HCT116 (cell line): ENCODE results near the gene CBFB. TPM values are rescaled to one million over a fixed set of nuclear protein-coding genes. Genes with fewer than 3 reads are reported as not detected.

ENCODE experiments used
- ATAC-seq: fragments of 200-7000 bp; cut with Tn5 transposase; 2 replicates; pipeline ENCODE4 v1.9.1; 2020; ENCODE audit warnings: mild to moderate bottlenecking, moderate library complexity
- BruUV-seq: library from RNA; stranded (reverse); fragments of 400-500 nt; replicated peaks from 2 replicates; lab custom pipeline; 2021; lab: Mats Ljungman, UMichigan
- CTCF ChIA-PET: fragments of 300-600 bp; sonication (Branson Sonifier 250); formaldehyde crosslinking; loops from one replicate; lab custom pipeline; 2021; ENCODE audit warnings: antibody characterized with exemption; lab: Charles Lee
- POLR2A ChIA-PET: fragments of 300-600, 350-600 bp; sonication (Branson Sonifier 250); formaldehyde crosslinking; loops from one replicate; lab custom pipeline; 2021; ENCODE audit warnings: antibody characterized with exemption; lab: Charles Lee
- RAD21 ChIA-PET, 2 experiments: fragments of 300-600 bp; sonication (Branson Sonifier 250); formaldehyde crosslinking; loops; one replicate each; lab custom pipeline; 2023; ENCODE audit warnings: low total read pairs in 2 of 2; ENCODE audit not compliant: uncharacterized antibody in 2 of 2, unreplicated experiment in 2 of 2, low non-redundant PET in 1 of 2; lab: Charles Lee
- DNase-seq: peaks from one replicate; pipeline ENCODE4 v3.0.0-alpha.2; 2010; ENCODE audit warnings: low read depth, low spot score
- H2AFZ ChIP-seq: fragments of 200-600 bp; shearing (Covaris generic), sonication (generic); 2 replicates; pipeline ENCODE4 v1.6.1; 2017; ENCODE audit warnings: low read depth, mixed run types, mixed read lengths, antibody characterized with exemption, low read length; ENCODE audit not compliant: poor library complexity, severe bottlenecking
- H3K27ac ChIP-seq: 2 replicates; pipeline ENCODE4 v1.5.1; 2012; ENCODE audit warnings: low read depth, low read length
- H3K27me3 ChIP-seq: fragments of 200-600 bp; sonication (generic); 2 replicates; pipeline ENCODE4 v1.6.1; 2016; ENCODE audit warnings: mixed run types, low read length, mixed read lengths; ENCODE audit not compliant: insufficient read depth
- H3K36me3 ChIP-seq, 2 experiments: fragments of 200-500 bp in 1 of 2; fragments of 200-600 bp in 1 of 2; sonication (Bioruptor generic) in 1 of 2; sonication (generic) in 1 of 2; 2 replicates each; pipeline versions ENCODE4 v1.5.1 to v1.6.1; 2014 to 2016; ENCODE audit warnings: low read length in 2 of 2, inconsistent platforms in 1 of 2, mixed read lengths in 1 of 2, mixed run types in 1 of 2; ENCODE audit not compliant: insufficient read depth in 2 of 2, control insufficient read depth in 1 of 2
- H3K4me1 ChIP-seq, 2 experiments: fragments of 200-600 bp in 1 of 2; sonication (generic) in 1 of 2; 2 replicates each; pipeline versions ENCODE4 v1.5.1 to v1.6.1; 2012 to 2017; ENCODE audit warnings: low read length in 2 of 2, inconsistent platforms in 1 of 2, mild to moderate bottlenecking in 1 of 2, mixed read lengths in 1 of 2, mixed run types in 1 of 2, moderate library complexity in 1 of 2; ENCODE audit not compliant: insufficient read depth in 2 of 2, control insufficient read depth in 1 of 2
- H3K4me2 ChIP-seq: fragments of 200-600 bp; sonication (generic); 2 replicates; pipeline ENCODE4 v1.6.1; 2017; ENCODE audit warnings: mixed run types, low read length, mixed read lengths
- H3K4me3 ChIP-seq, 2 experiments: fragments of 200-600 bp in 1 of 2; sonication (generic) in 1 of 2; replicated peaks in 1 of 2; 2 replicates each; pipeline ENCODE4 v1.5.1; 2011 to 2016; ENCODE audit warnings: low read length in 2 of 2, control low read depth in 1 of 2, low read depth in 1 of 2, mild to moderate bottlenecking in 1 of 2, mixed read lengths in 1 of 2, mixed run types in 1 of 2
- H3K79me2 ChIP-seq: fragments of 200-600 bp; sonication (generic); 2 replicates; pipeline ENCODE4 v1.6.1; 2017; ENCODE audit warnings: mild to moderate bottlenecking, mixed run types, low read length, moderate library complexity, mixed read lengths; ENCODE audit not compliant: insufficient read depth
- H3K9ac ChIP-seq: fragments of 200-600 bp; sonication (generic); 2 replicates; pipeline ENCODE4 v1.6.1; 2016; ENCODE audit warnings: low read length, mixed read lengths
- H3K9me2 ChIP-seq: fragments of 200-600 bp; sonication (generic), shearing (Covaris generic); 2 replicates; pipeline ENCODE4 v1.6.1; 2017; ENCODE audit warnings: mixed run types, mild to moderate bottlenecking, moderate library complexity; ENCODE audit not compliant: insufficient read depth
- H3K9me3 ChIP-seq, 2 experiments: fragments of 200-500 bp in 1 of 2; fragments of 200-600 bp in 1 of 2; sonication (Bioruptor generic) in 1 of 2; sonication (generic) in 1 of 2; 2 replicates each; pipeline ENCODE4 v1.6.1; 2014 to 2017; ENCODE audit warnings: low read length in 2 of 2, mixed read lengths in 2 of 2, inconsistent platforms in 1 of 2, low read depth in 1 of 2, mild to moderate bottlenecking in 1 of 2, mixed run types in 1 of 2, moderate library complexity in 1 of 2; ENCODE audit not compliant: control insufficient read depth in 1 of 2, insufficient read depth in 1 of 2
- H4K20me1 ChIP-seq: fragments of 200-600 bp; sonication (generic), shearing (Covaris generic); 2 replicates; pipeline ENCODE4 v1.6.1; 2017; ENCODE audit warnings: mixed run types, mild to moderate bottlenecking, moderate library complexity; ENCODE audit not compliant: insufficient read depth
- CEBPB ChIP-seq: IDR thresholded peaks from 2 replicates; pipeline ENCODE4 v1.6.1; 2012; ENCODE audit warnings: low read depth
- ELF1 ChIP-seq: IDR thresholded peaks from 2 replicates; pipeline ENCODE4 v1.6.1; 2012; ENCODE audit warnings: low read depth, borderline replicate concordance
- RAD21 ChIP-seq: IDR thresholded peaks from 2 replicates; pipeline ENCODE4 v1.6.1; 2012; ENCODE audit warnings: low read depth, mild to moderate bottlenecking
- SIN3A ChIP-seq: IDR thresholded peaks from 2 replicates; pipeline ENCODE4 v1.6.1; 2012; ENCODE audit warnings: low read depth
- SP1 ChIP-seq: IDR thresholded peaks from 2 replicates; pipeline ENCODE4 v1.6.1; 2012; ENCODE audit warnings: low read depth
- TCF7L2 ChIP-seq: IDR thresholded peaks from 2 replicates; pipeline ENCODE4 v1.7.0; 2011; ENCODE audit warnings: borderline replicate concordance, inconsistent platforms; ENCODE audit not compliant: insufficient read depth, insufficient read length; ENCODE audit errors: extremely low read depth
- ZFX ChIP-seq: fragments of 450-650 bp; IDR thresholded peaks from 2 replicates; pipeline ENCODE4 v1.6.1; 2017
- ZNF274 ChIP-seq: fragments of 200-500 bp; sonication (Bioruptor generic); IDR thresholded peaks from 2 replicates; pipeline ENCODE4 v1.6.1; 2014; ENCODE audit warnings: mild to moderate bottlenecking, low read depth, low read length, inconsistent platforms
- intact Hi-C: fragments of 100-400 bp; cut with micrococcal nuclease; formaldehyde crosslinking; loops from 2 replicates; pipeline ENCODE4 v1.10.0; 2022
- total RNA-seq: library from RNA; stranded (reverse); gene quantifications from one replicate; pipeline ENCODE4 v1.2.1, GENCODE V29; 2021; ENCODE audit not compliant: unreplicated experiment
- TF ChIP-seq, protein P1 (sequence below), 3 experiments: fragments of 200-600 bp in 1 of 3; sonication (generic) in 1 of 3; IDR thresholded peaks in 2 of 3; conservative IDR thresholded peaks in 1 of 3; 2 replicates each; pipeline ENCODE4 v1.5.1; 2012 to 2017; ENCODE audit warnings: low read depth in 2 of 3, low read length in 2 of 3, antibody characterized with exemption in 1 of 3, borderline replicate concordance in 1 of 3, control low read depth in 1 of 3, mild to moderate bottlenecking in 1 of 3, mixed read lengths in 1 of 3, mixed run types in 1 of 3, moderate library complexity in 1 of 3; ENCODE audit not compliant: insufficient read depth in 1 of 3

The CBFB gene
- total RNA-seq, 1 experiment from 2014 or later, result 101 TPM

DNA sequence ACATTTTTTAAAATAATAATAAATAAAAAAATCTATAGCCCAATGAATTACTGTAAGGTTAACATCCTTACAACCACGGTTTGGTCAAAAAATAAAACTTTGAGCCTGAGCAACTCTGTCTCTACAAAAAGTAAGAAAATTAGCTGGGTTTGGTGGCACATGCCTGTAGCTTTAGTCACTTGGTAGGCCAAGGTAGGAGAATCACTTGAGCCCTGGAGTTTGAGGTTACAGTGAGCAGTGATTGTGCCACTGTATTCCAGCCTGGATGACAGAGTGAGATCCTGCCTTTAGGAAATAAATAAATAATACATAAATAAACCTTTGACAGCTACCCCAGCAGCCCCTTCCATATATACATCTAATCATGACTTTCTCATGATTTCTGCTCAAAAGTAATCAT is 53.9 kb downstream of the CBFB start:
- Histone ChIP-seq H2AFZ (no peak overlapping the region), H3K4me2 (no peak overlapping the region), H3K9me2 (no peaks in the 10 kb centered on the region), H3K79me2 (peaks cover 34% of the 10 kb centered on the region), H3K27me3 (no peaks in the 10 kb centered on the region), H3K4me1 (no peaks in the 10 kb centered on the region), H3K27ac (no peak overlapping the region), H4K20me1 (no peaks in the 10 kb centered on the region), H3K9ac (no peak overlapping the region), H3K9me3 (no peaks in the 10 kb centered on the region), H3K4me3 (no peak overlapping the region), H3K36me3 (peaks cover 4 to 8% of the 10 kb centered on the region in 2 experiments; a peak in 2 of 4 replicates)
- ChIA-PET POLR2A (no interaction called here), RAD21 (no interaction called here), CTCF (no interaction called here)
- TF ChIP-seq SP1 (no peak), ZNF274 (no peak), ELF1 (no peak), TCF7L2 (no peak), RAD21 (no peak), CEBPB (no peak), ZFX (no peak)
- intact Hi-C loops, result no loop called here
- ATAC-seq (no peak), DNase-seq (no peak)
- no TSS peak for BruUV-seq

DNA sequence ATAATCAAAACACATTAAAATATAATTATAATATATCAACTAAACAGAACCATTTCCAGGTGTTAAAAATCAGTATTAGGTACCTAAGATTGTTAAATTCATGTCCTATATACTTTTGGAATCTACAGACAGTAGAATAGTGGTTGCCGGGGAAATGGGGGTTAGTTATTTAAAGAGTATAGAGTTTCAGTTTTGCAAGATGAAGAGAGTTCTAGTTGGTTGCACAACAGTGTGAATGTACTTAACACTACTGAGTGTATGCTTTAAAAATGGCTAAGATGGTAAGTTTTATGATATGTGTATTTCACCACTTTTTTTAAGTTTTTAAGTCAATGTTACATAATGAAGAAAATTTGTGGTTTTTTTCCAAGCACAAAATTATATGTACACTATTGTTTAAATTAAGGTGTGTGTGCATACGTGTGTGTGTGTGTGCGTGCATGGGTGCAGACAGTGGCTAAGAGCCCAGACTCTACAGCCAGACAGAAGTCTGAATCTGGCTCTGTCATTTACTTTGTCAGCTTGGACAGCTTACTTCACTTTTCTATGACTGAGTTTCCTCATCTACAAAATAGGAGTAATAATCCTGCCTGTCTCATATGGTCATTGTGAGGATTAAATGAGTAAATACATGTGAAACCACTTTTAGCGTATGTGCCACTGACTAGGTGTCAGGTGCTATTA is 55.5 kb downstream of the CBFB start:
- Histone ChIP-seq H3K4me2 (no peak overlapping the region), H3K9me2 (no peaks in the 10 kb centered on the region), H4K20me1 (no peaks in the 10 kb centered on the region), H3K9ac (no peak overlapping the region), H2AFZ (no peak overlapping the region), H3K79me2 (peaks cover 39% of the 10 kb centered on the region), H3K4me1 (no peaks in the 10 kb centered on the region), H3K27me3 (no peaks in the 10 kb centered on the region), H3K27ac (no peak overlapping the region), H3K4me3 (no peak overlapping the region), H3K9me3 (no peaks in the 10 kb centered on the region), H3K36me3 (peaks cover 4 to 8% of the 10 kb centered on the region in 2 experiments; a peak in 2 of 4 replicates)
- BruUV-seq, result no TSS peak
- TF ChIP-seq, protein P1, sequence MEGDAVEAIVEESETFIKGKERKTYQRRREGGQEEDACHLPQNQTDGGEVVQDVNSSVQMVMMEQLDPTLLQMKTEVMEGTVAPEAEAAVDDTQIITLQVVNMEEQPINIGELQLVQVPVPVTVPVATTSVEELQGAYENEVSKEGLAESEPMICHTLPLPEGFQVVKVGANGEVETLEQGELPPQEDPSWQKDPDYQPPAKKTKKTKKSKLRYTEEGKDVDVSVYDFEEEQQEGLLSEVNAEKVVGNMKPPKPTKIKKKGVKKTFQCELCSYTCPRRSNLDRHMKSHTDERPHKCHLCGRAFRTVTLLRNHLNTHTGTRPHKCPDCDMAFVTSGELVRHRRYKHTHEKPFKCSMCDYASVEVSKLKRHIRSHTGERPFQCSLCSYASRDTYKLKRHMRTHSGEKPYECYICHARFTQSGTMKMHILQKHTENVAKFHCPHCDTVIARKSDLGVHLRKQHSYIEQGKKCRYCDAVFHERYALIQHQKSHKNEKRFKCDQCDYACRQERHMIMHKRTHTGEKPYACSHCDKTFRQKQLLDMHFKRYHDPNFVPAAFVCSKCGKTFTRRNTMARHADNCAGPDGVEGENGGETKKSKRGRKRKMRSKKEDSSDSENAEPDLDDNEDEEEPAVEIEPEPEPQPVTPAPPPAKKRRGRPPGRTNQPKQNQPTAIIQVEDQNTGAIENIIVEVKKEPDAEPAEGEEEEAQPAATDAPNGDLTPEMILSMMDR (IDR thresholded peaks at IDR 0.05 in 2 of 3, conservative IDR thresholded peaks at IDR 0.05 in 1 of 3; ENCODE audit: borderline replicate concordance in 1 of 3, insufficient read depth in 1 of 3, low read depth in 2 of 3, low read length in 2 of 3), result no peak
- TF ChIP-seq ZNF274 (no peak), SP1 (no peak), SIN3A (no peak), RAD21 (no peak)
- ChIA-PET CTCF (no interaction called here), RAD21 (no interaction called here), POLR2A (no interaction called here)
- DNase-seq (no peak), ATAC-seq (no peak)
- intact Hi-C loops, result no loop called here
